ENCODE results near the gene NAALADL2.

DNA sequence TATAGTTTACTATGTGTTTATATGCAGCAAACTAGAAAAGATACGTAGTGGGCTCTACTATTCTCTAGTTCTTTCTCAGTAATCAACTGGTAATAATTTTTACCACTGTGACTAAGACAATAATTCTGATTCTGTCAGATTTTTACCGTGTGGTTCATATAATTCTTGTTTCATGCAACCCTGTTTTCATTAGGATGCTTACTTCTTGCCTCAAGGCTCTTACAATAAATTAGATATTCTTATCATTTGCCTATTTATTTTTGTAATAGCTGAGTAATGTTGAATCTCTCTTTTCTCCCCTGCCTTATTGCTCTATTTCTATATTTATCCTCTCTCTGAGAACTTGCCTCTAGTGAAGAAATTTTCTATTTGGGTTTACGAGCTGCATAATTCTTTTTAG is 524.7 kb downstream of the NAALADL2 start:
- TF ChIP-seq POLR2A (IDR thresholded peaks at IDR 0.05), result no peak
- TF ChIP-seq, protein P1, sequence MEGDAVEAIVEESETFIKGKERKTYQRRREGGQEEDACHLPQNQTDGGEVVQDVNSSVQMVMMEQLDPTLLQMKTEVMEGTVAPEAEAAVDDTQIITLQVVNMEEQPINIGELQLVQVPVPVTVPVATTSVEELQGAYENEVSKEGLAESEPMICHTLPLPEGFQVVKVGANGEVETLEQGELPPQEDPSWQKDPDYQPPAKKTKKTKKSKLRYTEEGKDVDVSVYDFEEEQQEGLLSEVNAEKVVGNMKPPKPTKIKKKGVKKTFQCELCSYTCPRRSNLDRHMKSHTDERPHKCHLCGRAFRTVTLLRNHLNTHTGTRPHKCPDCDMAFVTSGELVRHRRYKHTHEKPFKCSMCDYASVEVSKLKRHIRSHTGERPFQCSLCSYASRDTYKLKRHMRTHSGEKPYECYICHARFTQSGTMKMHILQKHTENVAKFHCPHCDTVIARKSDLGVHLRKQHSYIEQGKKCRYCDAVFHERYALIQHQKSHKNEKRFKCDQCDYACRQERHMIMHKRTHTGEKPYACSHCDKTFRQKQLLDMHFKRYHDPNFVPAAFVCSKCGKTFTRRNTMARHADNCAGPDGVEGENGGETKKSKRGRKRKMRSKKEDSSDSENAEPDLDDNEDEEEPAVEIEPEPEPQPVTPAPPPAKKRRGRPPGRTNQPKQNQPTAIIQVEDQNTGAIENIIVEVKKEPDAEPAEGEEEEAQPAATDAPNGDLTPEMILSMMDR (IDR thresholded peaks at IDR 0.05), result no peak
